Measurements from ENCODE around the gene CACTIN. TPM values are rescaled to one million over a fixed set of nuclear protein-coding genes. Genes with fewer than 3 reads are reported as not detected.
A peak's percentile ranks its signal among the peaks of the same experiment; 100 is the strongest.

CACTIN gene
- total RNA-seq, 1 experiment from 2014 or later: 44.0 TPM

DNA sequence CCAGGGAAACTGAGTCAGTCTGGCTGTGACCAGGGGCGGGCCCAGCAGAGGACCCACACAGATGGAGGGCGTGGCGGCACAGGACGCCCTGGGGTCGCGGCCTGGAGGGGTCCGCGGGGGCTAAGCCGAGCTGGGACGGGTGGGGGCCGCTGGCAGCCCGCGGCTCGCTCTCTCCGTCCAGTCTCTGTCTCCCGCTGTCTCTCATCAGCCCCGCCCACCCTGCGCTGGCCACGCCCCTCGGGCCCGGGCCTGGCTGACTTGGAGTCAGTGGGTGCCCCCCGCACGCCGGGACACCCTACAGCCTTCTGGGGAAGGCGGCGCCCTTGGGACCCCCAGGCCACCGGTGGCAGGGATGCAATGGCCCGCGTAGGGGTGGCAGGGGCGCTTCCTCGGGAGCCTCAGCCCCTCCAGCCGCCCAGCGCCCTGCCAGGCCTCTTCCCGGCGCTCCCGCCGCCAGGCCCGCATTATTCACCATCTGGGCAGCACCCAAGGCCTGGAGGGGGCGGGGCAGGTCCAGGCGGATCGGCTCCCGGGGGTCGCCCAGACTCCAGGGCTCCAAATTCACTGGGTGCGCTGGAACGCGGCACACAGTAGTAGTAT is 19.8 kb downstream of the CACTIN start, which contains the start of gene TBXA2R:
TSS of gene TBXA2R (minus strand) at position 186 of the 600 bp plus-strand sequence. CDS start 6,241 bp downstream, outside the sequence.
- peak within 1 kb of the TSS; percentile 57 for H3K4me3 ChIP-seq (ENCODE audit: insufficient read depth, low read depth, low read length)
- peaks cover 6% of the 10 kb centered on the region for H3K27me3 ChIP-seq (ENCODE audit: control insufficient read depth, insufficient read depth, low read length)
- peaks cover 1% of the 10 kb centered on the region; the same call in 1 of the 2 replicates for H3K36me3 ChIP-seq (replicated peaks; ENCODE audit: control insufficient read depth, insufficient read depth, low read length)
- peak; percentile 97 for DNase-seq

DNA sequence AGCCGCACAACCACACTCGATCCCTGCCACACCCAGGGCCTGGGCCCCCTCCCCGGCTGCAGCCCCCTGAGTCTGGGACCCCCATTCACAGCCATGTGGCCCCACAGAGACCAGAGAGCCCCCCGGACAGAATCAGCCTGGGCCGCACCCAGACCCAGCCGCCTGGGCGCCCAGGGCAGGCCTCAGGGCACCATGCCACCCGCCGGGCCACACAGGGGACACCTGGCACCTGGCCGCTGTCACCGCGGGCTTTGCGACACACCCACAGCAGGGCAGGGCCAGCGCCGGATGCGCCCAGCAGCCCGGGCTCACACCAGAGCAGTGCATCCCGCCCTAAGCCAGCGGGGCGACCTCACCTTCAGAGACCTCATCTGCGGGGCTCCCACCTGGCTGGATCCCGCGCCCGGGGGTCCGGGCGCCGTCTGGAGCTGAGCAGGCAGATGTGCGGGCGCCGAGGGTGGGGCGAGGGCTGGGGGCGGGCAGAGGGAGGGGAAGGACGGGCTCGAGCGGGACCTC is 20.4 kb downstream of the CACTIN start:
- 0 out of 2 replicates have a peak, but pooled peaks cover 1% of the 10 kb centered on the region for H3K36me3 ChIP-seq (replicated peaks; ENCODE audit: control insufficient read depth, insufficient read depth, low read length)
- peak overlapping the region; percentile 57 for H3K4me3 ChIP-seq (ENCODE audit: insufficient read depth, low read depth, low read length)
- peak; percentile 90 for DNase-seq
- peaks cover 6% of the 10 kb centered on the region for H3K27me3 ChIP-seq (ENCODE audit: control insufficient read depth, insufficient read depth, low read length)

DNA sequence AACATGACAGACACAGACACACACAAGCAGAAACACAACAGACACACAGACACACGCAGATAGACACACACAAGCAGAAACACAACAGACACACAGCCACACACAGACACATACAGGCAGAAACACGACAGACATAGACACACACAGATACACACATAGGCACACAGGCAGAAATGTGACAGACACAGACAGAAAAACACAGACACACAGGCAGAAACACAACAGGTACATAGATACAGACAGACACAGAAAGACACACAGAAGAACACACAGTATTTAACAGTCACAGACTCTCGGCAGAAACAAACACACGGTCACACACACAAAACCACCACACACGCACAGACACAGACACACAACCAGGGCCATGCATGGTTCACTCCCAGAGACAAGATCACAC is 20.8 kb downstream of the CACTIN start:
- Histone ChIP-seq H3K4me3 (ENCODE audit: insufficient read depth, low read depth, low read length) (peak overlapping the region; percentile 57; the same call in 1 of the 2 replicates), H3K27me3 (ENCODE audit: control insufficient read depth, insufficient read depth, low read length) (peaks cover 6% of the 10 kb centered on the region), H3K36me3 (replicated peaks; ENCODE audit: control insufficient read depth, insufficient read depth, low read length) (0 out of 2 replicates have a peak, but pooled peaks cover 1% of the 10 kb centered on the region)
- no peak for DNase-seq

DNA sequence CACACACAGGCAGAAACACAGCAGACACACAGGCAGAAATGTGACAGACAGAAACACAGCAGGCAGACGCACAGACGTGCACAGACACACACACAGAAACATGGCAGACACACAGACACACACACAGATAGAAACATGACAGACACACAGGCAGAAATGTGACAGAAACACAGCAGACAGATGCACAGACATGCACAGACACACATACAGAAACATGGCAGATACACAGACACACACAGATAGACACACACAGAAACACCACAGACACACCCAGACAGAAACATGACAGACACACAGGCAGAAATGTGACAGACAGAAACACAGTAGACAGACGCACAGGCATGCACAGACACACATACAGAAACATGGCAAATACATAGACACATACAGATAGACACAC is 21.2 kb downstream of the CACTIN start:
- Histone ChIP-seq H3K4me3 (ENCODE audit: insufficient read depth, low read depth, low read length) (no peak overlapping the region), H3K27me3 (ENCODE audit: control insufficient read depth, insufficient read depth, low read length) (peaks cover 6% of the 10 kb centered on the region), H3K36me3 (replicated peaks; ENCODE audit: control insufficient read depth, insufficient read depth, low read length) (0 out of 2 replicates have a peak, but pooled peaks cover under 1% of the 10 kb centered on the region)
- no peak for DNase-seq

DNA sequence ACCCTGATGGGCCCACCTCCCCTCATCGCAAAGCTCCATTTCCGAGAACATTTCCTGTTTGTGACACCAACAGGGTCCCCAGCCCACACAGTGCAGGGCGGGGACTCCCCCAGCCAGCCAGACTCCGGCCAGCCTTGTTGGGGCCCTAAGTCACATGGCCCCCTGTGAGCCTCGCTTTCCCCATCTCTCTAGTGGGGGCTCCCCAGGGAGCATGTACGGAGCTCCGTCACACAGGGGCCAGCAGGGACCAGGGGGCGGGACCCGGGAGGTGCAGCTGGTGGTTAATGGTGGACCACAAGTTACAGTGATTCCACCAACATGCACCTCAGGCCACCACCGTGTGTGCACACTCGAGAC is 21.6 kb downstream of the CACTIN start:
- peaks cover 6% of the 10 kb centered on the region for H3K27me3 ChIP-seq (ENCODE audit: control insufficient read depth, insufficient read depth, low read length)
- H3K4me3 ChIP-seq (ENCODE audit: insufficient read depth, low read depth, low read length): no peak overlapping the region
- H3K36me3 ChIP-seq (replicated peaks; ENCODE audit: control insufficient read depth, insufficient read depth, low read length): no peaks in the 10 kb centered on the region
- peak; percentile 56 for DNase-seq

DNA sequence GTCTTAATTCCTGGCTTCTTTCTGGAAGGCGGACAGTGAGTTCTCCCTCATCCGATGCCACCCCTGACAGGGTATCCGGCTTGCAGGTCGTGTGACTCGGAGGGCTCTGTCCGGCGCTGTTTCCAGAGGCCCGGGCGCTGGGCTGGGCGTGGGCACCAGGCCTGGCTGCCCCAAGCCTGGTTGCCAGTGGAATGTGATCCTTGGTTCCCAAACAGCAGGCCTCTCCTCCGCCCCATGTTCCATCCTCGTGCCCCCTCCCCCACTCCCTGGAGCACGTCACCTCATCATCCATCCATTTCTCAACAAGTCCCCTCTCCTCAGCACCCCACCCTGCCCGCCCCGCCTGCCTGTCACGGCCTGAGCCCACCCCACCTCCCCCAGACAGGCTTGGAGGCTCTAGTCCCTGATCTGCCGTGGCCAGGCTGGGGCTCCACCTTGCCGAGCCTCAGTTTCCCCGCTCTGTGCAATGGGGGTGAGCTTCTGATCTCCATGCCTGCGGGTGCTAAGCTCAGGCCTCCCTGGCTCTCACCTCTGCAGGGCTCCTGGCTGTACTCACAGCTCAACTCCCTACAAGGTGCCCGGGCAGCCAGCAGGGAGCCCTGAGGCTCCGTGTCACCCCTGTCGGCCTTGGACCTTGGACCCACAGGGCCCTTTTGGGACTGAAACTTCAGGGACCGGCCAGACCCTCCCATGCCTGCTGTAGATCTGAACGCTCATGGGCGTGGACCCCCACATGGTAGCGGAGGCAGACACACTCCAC is 22.2 kb downstream of the CACTIN start:
- no peaks in the 10 kb centered on the region for H3K36me3 ChIP-seq (replicated peaks; ENCODE audit: control insufficient read depth, insufficient read depth, low read length)
- peak; percentile 60 for DNase-seq
- H3K27me3 ChIP-seq (ENCODE audit: control insufficient read depth, insufficient read depth, low read length): peaks cover 6% of the 10 kb centered on the region
- no peak overlapping the region for H3K4me3 ChIP-seq (ENCODE audit: insufficient read depth, low read depth, low read length)

DNA sequence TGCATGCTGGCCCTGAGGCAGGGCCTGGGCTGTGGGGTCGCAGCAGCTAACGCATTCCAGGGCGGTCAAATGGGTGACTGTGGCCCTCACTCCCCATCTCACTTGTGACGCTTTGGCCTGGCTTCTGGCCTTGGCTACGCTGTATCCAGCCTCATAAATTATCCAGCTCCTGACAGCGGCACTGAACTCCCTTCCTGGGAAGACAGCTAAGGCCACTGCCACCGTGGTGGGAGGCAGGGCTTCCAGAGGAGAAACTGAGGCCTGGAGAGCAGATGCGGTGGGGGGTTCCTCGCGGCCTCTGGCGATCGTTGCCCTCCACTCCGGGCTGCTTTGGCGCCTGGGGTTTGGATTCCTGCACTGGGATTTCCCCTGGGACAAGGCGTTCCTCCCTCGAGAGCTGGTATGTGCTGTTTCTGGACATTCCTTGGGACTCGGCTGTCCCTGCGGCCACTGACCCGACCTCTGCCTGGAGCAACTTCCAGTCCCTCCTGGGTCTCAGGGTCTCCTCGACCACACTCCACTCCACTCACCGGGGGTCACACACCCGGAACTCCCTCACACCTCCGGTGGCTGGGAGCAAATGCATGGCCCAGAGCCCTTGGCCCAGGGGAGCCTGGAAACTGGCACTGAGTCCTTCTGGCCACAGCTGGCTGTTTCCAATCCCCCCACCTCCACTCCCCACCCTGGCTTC is 23.3 kb downstream of the CACTIN start:
- no peaks in the 10 kb centered on the region for H3K36me3 ChIP-seq (replicated peaks; ENCODE audit: control insufficient read depth, insufficient read depth, low read length)
- peak; percentile 68 for DNase-seq
- H3K27me3 ChIP-seq (ENCODE audit: control insufficient read depth, insufficient read depth, low read length): peaks cover 6% of the 10 kb centered on the region
- H3K4me3 ChIP-seq (ENCODE audit: insufficient read depth, low read depth, low read length): no peak overlapping the region

DNA sequence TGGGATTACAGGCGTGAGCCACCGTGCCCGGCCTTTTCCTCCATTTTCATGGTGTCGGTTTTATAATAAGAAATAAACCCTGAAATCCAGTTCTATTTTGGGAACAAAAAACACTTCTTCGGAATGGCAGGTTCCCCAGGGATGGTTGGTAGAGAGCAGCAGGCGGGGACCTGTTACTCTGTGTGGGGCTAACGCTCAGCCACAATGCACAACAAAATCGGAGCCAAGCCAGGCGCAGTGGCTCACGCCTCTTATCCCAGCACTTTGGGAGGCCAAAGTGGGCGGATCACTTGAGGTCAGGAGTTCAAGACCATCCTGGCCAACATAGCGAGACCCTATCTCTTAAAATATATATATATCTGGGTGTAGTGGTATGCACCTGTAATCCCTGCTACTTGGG is 25.6 kb downstream of the CACTIN start:
- DNase-seq: peak; percentile 25
- no peaks in the 10 kb centered on the region for H3K36me3 ChIP-seq (replicated peaks; ENCODE audit: control insufficient read depth, insufficient read depth, low read length)
- peaks cover 3% of the 10 kb centered on the region for H3K27me3 ChIP-seq (ENCODE audit: control insufficient read depth, insufficient read depth, low read length)
- H3K4me3 ChIP-seq (ENCODE audit: insufficient read depth, low read depth, low read length): no peak overlapping the region

DNA sequence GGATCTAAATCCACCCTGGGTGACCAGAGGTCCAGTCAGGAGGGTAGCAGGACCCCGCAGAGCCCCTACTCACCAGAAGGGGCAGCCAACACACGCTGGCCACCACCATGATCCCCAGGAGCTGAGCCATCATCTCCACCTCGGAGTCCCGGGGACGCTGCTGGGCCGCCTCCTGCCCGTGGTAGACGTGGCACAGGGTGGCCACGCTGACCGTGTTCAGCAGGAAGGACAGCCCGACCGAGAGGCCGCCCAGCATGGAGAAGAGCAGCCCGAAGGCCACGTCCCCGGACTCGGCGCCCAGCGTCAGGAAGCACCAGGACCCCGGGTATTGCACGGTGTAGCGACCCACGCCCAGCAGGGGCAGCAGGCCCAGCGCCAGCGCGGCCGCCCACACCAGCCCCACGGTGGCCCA is 26.8 kb downstream of the CACTIN start:
- Histone ChIP-seq H3K27me3 (ENCODE audit: control insufficient read depth, insufficient read depth, low read length) (no peaks in the 10 kb centered on the region), H3K4me3 (ENCODE audit: insufficient read depth, low read depth, low read length) (no peak overlapping the region), H3K36me3 (replicated peaks; ENCODE audit: control insufficient read depth, insufficient read depth, low read length) (no peaks in the 10 kb centered on the region)
- DNase-seq: peak; percentile 96

DNA sequence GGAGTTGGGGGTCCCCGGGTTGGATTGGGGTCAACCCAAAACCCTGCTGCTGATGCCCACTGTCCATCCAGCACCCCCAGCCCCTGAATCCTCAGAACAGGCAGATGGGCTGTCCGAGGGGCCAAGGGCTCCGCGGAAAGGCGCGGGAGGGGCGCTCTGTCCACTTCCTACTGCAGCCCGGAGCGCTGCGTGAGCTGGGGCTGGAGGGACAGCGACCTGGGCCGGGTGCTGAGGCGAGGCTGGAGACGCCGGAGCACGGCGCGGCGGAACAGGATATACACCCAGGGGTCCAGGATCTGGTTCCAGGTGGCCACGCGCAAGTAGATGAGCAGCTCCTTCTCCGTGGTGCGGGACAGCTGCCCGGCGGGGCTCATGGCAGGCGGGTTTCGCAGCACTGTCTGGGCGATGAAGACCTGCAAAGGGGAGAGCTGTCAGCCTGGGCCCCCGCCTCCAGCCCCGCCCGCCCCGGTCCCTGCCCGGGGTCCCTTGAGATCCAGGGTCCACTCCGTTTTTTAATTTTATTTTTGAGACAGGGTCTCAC is 31.0 kb downstream of the CACTIN start:
- H3K27me3 ChIP-seq (ENCODE audit: control insufficient read depth, insufficient read depth, low read length): no peaks in the 10 kb centered on the region; the same call in 1 of the 2 replicates
- peak; percentile 62 for DNase-seq
- H3K4me3 ChIP-seq (ENCODE audit: insufficient read depth, low read depth, low read length): no peak overlapping the region
- H3K36me3 ChIP-seq (replicated peaks; ENCODE audit: control insufficient read depth, insufficient read depth, low read length): no peaks in the 10 kb centered on the region

DNA sequence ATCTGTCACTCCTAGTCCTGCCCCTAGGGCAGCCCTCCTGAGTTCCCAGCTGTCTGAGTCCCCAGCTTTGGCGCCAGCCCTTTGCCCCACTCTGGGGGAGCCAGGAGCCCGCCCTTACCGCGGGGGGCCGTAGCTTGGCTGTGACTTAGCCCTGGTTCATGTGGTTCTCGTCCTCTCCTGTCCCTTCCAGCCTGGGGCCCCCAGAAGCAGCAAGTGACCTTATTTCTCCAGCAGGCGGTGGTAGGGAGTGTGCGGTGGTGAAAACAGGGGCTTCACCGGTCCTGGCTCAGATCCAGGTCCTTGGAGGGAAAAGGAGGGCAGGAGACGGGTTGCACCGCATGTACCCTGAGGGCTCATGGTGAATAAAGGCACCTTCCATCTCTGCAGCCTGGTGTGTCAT is 33.4 kb downstream of the CACTIN start:
- DNase-seq: peak; percentile 91
- Histone ChIP-seq H3K27me3 (ENCODE audit: control insufficient read depth, insufficient read depth, low read length) (peaks cover 6% of the 10 kb centered on the region; the same call in 1 of the 2 replicates), H3K4me3 (ENCODE audit: insufficient read depth, low read depth, low read length) (no peak overlapping the region), H3K36me3 (replicated peaks; ENCODE audit: control insufficient read depth, insufficient read depth, low read length) (no peaks in the 10 kb centered on the region)

DNA sequence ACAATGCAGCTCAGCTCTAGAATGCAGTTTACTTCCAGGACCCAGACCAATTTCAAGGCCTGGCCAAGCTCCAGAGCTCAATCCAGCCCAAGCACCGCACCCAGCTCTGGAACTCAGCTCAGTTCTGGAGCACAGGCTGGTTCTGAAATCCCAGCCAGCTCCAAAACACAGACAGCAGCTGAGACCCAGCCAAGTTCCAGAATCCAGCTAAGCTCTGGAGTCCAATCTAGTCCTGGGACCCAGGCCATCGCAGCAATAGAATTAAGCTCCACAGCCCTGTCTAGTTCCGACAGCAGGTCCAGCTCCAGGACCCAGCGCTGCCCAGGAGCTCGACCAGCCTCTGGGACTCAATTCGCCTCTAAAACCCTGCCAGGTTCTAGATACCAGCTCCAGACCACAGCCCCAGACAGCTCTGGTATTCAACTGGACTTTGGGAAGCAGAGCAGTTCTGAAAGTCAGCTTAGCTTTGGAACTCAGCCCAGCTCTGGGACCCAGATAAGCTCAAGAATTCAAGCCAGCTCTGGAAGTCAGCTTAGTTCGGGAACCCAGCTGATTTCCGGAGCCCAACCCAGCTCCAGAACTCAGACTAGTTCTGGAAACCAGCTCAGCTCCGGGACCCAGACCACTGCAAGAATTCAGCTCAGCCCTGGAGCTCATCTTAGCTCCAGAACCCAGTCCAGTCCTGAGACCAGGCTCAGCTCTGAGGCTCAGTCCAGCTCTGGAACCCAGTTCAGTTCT is 34.5 kb downstream of the CACTIN start:
- Histone ChIP-seq H3K4me3 (ENCODE audit: insufficient read depth, low read depth, low read length) (no peak overlapping the region), H3K36me3 (replicated peaks; ENCODE audit: control insufficient read depth, insufficient read depth, low read length) (no peaks in the 10 kb centered on the region), H3K27me3 (ENCODE audit: control insufficient read depth, insufficient read depth, low read length) (peaks cover 6% of the 10 kb centered on the region; the same call in 1 of the 2 replicates)
- no peak for DNase-seq

DNA sequence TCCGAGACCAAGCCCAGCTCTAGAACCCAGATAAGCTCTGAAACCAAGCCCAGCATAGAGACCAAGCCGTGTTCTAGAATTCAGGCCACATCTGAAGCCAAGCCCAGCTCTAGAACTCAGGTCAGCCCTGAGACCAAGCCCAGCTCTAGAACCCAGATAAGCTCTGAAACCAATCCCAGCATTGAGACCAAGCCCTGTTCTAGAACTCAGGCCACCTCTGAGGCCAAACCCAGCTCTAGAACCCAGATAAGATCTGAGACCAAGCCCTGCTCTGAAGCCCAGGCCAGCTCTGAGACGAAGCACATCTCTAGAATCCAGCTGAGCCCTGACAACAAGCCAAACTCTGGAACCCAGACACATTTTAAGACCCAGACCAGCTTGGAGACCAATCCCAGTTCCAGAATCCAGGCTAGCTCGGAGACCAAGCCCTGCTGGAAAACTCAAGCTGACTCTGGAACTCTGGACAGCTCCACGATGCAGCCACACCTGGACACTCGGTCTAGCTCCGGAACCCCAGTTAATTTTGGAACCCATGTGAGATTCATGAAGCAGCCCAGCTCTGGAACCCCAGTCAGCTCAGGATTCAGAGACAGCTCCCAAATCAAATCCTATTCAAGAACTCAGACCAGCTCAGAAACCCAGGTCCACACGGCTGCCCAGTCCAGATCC is 35.5 kb downstream of the CACTIN start:
- Histone ChIP-seq H3K27me3 (ENCODE audit: control insufficient read depth, insufficient read depth, low read length) (peaks cover 13% of the 10 kb centered on the region; the same call in 1 of the 2 replicates), H3K4me3 (ENCODE audit: insufficient read depth, low read depth, low read length) (no peak overlapping the region), H3K36me3 (replicated peaks; ENCODE audit: control insufficient read depth, insufficient read depth, low read length) (no peaks in the 10 kb centered on the region)
- no peak for DNase-seq

Data from H7 (cell line).